Liver (tissue), 9 donors: ENCODE measurements around the gene CELSR2. TPM values are rescaled to one million over a fixed set of nuclear protein-coding genes. Genes with fewer than 3 reads are reported as not detected.

Experiments used
- DNase-seq: peaks from one replicate; pipeline ENCODE4 v3.0.0-alpha.2; 2017; ENCODE audit warnings: low spot score
- H3K27ac ChIP-seq, 2 donors: one replicate each; pipeline ENCODE4 v1.7.0; 2013; ENCODE audit warnings: inconsistent platforms in 2 of 2, low read length in 2 of 2, control low read depth in 1 of 2, low read depth in 1 of 2, mild to moderate bottlenecking in 1 of 2
- H3K27me3 ChIP-seq, 4 donors: one replicate each; pipeline versions ENCODE4 v1.6.1 to v1.7.0; 2013; ENCODE audit warnings: low read length in 3 of 4, inconsistent platforms in 1 of 4, mild to moderate bottlenecking in 1 of 4, moderate library complexity in 1 of 4; ENCODE audit not compliant: control insufficient read depth in 4 of 4, insufficient read depth in 4 of 4
- H3K36me3 ChIP-seq, 4 donors: one replicate each; pipeline versions ENCODE4 v1.6.1 to v1.7.0; 2013; ENCODE audit warnings: low read length in 3 of 4, mild to moderate bottlenecking in 3 of 4, low read depth in 1 of 4, moderate library complexity in 1 of 4; ENCODE audit not compliant: control insufficient read depth in 4 of 4, insufficient read depth in 3 of 4
- H3K4me1 ChIP-seq, 4 donors: one replicate each; pipeline versions ENCODE4 v1.6.1 to v1.7.0; 2013; ENCODE audit warnings: low read length in 3 of 4, mild to moderate bottlenecking in 3 of 4, moderate library complexity in 1 of 4; ENCODE audit not compliant: control insufficient read depth in 4 of 4, insufficient read depth in 4 of 4
- H3K4me3 ChIP-seq, 3 donors: one replicate each; pipeline versions ENCODE4 v1.6.1 to v1.7.0; 2013; ENCODE audit warnings: low read length in 3 of 3, control low read depth in 1 of 3, low read depth in 1 of 3, mild to moderate bottlenecking in 1 of 3
- H3K9ac ChIP-seq, 2 donors: one replicate each; pipeline ENCODE4 v1.7.0; 2013; ENCODE audit warnings: low read length in 2 of 2, mild to moderate bottlenecking in 2 of 2, moderate library complexity in 2 of 2, control low read depth in 1 of 2, low read depth in 1 of 2
- H3K9me3 ChIP-seq, 4 donors: one replicate each; pipeline versions ENCODE4 v1.6.1 to v1.7.0; 2013; ENCODE audit warnings: low read length in 3 of 4; ENCODE audit not compliant: control insufficient read depth in 4 of 4
- CTCF ChIP-seq: fragments of 150-350 bp; IDR thresholded peaks from 2 replicates; pipeline ENCODE4 v1.5.1; 2017; ENCODE audit warnings: improper control_type of control experiment, low read depth, low read length; ENCODE audit not compliant: missing input control
- EGR1 ChIP-seq, 2 donors: IDR thresholded peaks; 2 replicates each; pipeline ENCODE4 v1.6.1; 2016 to 2018; ENCODE audit warnings: antibody characterized with exemption in 2 of 2, low read depth in 2 of 2
- FOXA1 ChIP-seq: IDR thresholded peaks from 2 replicates; pipeline ENCODE4 v1.6.1; 2016; ENCODE audit warnings: antibody characterized with exemption
- FOXA2 ChIP-seq: IDR thresholded peaks from 2 replicates; pipeline ENCODE4 v1.6.1; 2016; ENCODE audit warnings: antibody characterized with exemption
- GABPA ChIP-seq, 2 donors: IDR thresholded peaks in 1 of 2; conservative IDR thresholded peaks in 1 of 2; 2 replicates each; pipeline ENCODE4 v1.6.1; 2016; ENCODE audit warnings: antibody characterized with exemption in 2 of 2, mild to moderate bottlenecking in 1 of 2, moderate library complexity in 1 of 2
- HNF4A ChIP-seq, 2 donors: conservative IDR thresholded peaks; 2 replicates each; pipeline ENCODE4 v1.6.1; 2016; ENCODE audit warnings: antibody characterized with exemption in 2 of 2, mild to moderate bottlenecking in 2 of 2
- HNF4G ChIP-seq: IDR thresholded peaks from 2 replicates; pipeline ENCODE4 v1.6.1; 2016; ENCODE audit warnings: antibody characterized with exemption
- JUND ChIP-seq, 2 donors: IDR thresholded peaks; 2 replicates each; pipeline ENCODE4 v1.6.1; 2016; ENCODE audit warnings: antibody characterized with exemption in 2 of 2
- MAX ChIP-seq: IDR thresholded peaks from 2 replicates; pipeline ENCODE4 v1.6.1; 2016; ENCODE audit warnings: antibody characterized with exemption
- NR2F2 ChIP-seq: IDR thresholded peaks from 2 replicates; pipeline ENCODE4 v1.6.1; 2016; ENCODE audit warnings: antibody characterized with exemption
- RAD21 ChIP-seq, 2 donors: IDR thresholded peaks; 2 replicates each; pipeline ENCODE4 v1.6.1; 2016; ENCODE audit warnings: antibody characterized with exemption in 2 of 2, mild to moderate bottlenecking in 2 of 2
- RXRA ChIP-seq, 2 donors: IDR thresholded peaks; 2 replicates each; pipeline ENCODE4 v1.6.1; 2017 to 2018; ENCODE audit warnings: antibody characterized with exemption in 2 of 2, mild to moderate bottlenecking in 1 of 2
- SP1 ChIP-seq: IDR thresholded peaks from 2 replicates; pipeline ENCODE4 v1.6.1; 2018; ENCODE audit warnings: antibody characterized with exemption, mild to moderate bottlenecking
- TAF1 ChIP-seq: conservative IDR thresholded peaks from 2 replicates; pipeline ENCODE4 v1.6.1; 2016; ENCODE audit warnings: antibody characterized with exemption, mild to moderate bottlenecking
- YY1 ChIP-seq: IDR thresholded peaks from 2 replicates; pipeline ENCODE4 v1.6.1; 2016; ENCODE audit warnings: antibody characterized with exemption, mild to moderate bottlenecking
- ZBTB33 ChIP-seq: IDR thresholded peaks from 2 replicates; pipeline ENCODE4 v1.6.1; 2016; ENCODE audit warnings: antibody characterized with exemption
- whole genome bisulfite sequencing: extraction: QIAGEN DNeasy Blood & Tissue Kit; methylation state at CpG from one replicate; pipeline ENCODE4 v1.1.7; 2013; 5-methylcytosine and 5-hydroxymethylcytosine counted together
- polyA plus RNA-seq, 2 donors: library from polyadenylated mRNA; stranded (reverse) in 1 of 2; unstranded in 1 of 2; fragments of 200-250 nt in 1 of 2; fragments of >200 nt in 1 of 2; fragmentation: Nextera tagmentation in 1 of 2; extraction: Ambion mirVana in 1 of 2; gene quantifications; one replicate each; pipeline versions ENCODE4 v1.2.1 to v1.2.3, GENCODE V29; 2013 to 2015
- total RNA-seq, 2 donors: library from RNA; depleted of rRNA; stranded (reverse); fragments of >200 nt; gene quantifications; one replicate each; pipeline ENCODE4 v1.2.3, GENCODE V29; 2014
- TF ChIP-seq, protein P1 (sequence below): IDR thresholded peaks from 2 replicates; pipeline ENCODE4 v1.6.1; 2016; ENCODE audit warnings: antibody characterized with exemption
- TF ChIP-seq, protein P2 (sequence below): IDR thresholded peaks from 2 replicates; pipeline ENCODE4 v1.6.1; 2016; ENCODE audit warnings: antibody characterized with exemption, mild to moderate bottlenecking
- donor health status: healthy.
- donor health status: healthy.
- donor health status: healthy.
- donor health status: healthy.
- donor health status: healthy.

The CELSR2 gene
- total and polyA plus RNA-seq, 4 donors: 0.73 to 1.6 (median 1.2) TPM

DNA sequence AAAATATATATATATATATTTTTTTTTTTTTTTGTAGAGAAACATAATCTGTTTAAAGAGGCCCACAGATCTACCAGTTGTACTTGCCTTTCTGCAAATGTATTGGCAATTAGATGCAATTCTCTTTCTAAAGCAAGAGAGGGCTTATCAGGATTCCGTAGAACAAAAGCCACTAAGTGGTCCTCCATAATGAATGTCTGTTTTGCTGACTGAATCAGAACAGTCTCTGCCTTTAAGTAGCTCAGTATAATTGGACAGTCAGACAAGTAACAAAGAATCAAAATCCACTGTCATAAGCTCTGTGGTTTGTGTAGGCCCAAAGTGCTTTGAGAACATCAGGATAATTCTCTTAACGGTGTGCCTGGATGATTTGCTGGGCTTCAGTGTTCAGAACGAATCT lies 18.3 kb upstream of the CELSR2 start:
- Histone ChIP-seq H3K4me1 (peaks cover 0 to 5% (median 1%) of the 10 kb centered on the region in 4 donors), H3K9me3 (no peaks in the 10 kb centered on the region), H3K36me3 (peaks cover 13 to 52% (median 48%) of the 10 kb centered on the region in 4 donors), H3K4me3 (no peak overlapping the region), H3K9ac (no peak overlapping the region), H3K27me3 (no peaks in the 10 kb centered on the region), H3K27ac (no peak overlapping the region)
- no peak for TF ChIP-seq NR2F2
- no peak for TF ChIP-seq ZBTB33
- no peak for TF ChIP-seq GABPA (IDR thresholded peaks at IDR 0.05 in 1 of 2, conservative IDR thresholded peaks at IDR 0.05 in 1 of 2)
- no peak for DNase-seq
- 93% methylated on average over 3 of the region's 3 CpGs for WGBS

DNA sequence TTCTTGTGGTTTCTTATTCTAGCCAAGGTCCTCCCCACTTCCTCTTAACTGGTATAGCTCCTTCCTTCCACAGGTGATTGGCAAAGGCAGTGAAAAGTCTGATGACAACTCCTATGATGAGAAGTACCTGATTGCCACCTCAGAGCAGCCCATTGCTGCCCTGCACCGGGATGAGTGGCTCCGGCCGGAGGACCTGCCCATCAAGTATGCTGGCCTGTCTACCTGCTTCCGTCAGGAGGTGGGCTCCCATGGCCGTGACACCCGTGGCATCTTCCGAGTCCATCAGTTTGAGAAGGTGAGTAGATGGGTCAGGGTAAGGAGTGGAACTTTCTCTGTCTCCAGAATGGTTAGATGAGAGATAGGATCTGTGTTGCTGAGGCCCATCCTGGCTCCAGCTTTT lies 14.2 kb upstream of the CELSR2 start:
- Histone ChIP-seq H3K27me3 (no peaks in the 10 kb centered on the region), H3K36me3 (peaks cover 10 to 71% (median 58%) of the 10 kb centered on the region in 4 donors), H3K9me3 (no peaks in the 10 kb centered on the region), H3K4me3 (no peak overlapping the region), H3K27ac (no peak overlapping the region), H3K4me1 (no peaks in the 10 kb centered on the region), H3K9ac (no peak overlapping the region)
- TF ChIP-seq HNF4A (conservative IDR thresholded peaks at IDR 0.05): no peak
- TF ChIP-seq ZBTB33: no peak
- TF ChIP-seq JUND (IDR thresholded peaks at IDR 0.05): no peak
- no peak for TF ChIP-seq FOXA2
- TF ChIP-seq NR2F2: no peak
- no peak for TF ChIP-seq HNF4G
- TF ChIP-seq EGR1 (IDR thresholded peaks at IDR 0.05; ENCODE audit: low read depth in 2 of 2): no peak
- no peak for TF ChIP-seq MAX
- no peak for TF ChIP-seq FOXA1
- TF ChIP-seq YY1: no peak
- no peak for TF ChIP-seq GABPA (IDR thresholded peaks at IDR 0.05 in 1 of 2, conservative IDR thresholded peaks at IDR 0.05 in 1 of 2)
- no peak for TF ChIP-seq TAF1
- TF ChIP-seq, protein P1, sequence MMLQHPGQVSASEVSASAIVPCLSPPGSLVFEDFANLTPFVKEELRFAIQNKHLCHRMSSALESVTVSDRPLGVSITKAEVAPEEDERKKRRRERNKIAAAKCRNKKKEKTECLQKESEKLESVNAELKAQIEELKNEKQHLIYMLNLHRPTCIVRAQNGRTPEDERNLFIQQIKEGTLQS: no peak
- no peak for TF ChIP-seq SP1
- no peak for TF ChIP-seq RXRA (IDR thresholded peaks at IDR 0.05)
- no peak for TF ChIP-seq CTCF
- TF ChIP-seq, protein P2, sequence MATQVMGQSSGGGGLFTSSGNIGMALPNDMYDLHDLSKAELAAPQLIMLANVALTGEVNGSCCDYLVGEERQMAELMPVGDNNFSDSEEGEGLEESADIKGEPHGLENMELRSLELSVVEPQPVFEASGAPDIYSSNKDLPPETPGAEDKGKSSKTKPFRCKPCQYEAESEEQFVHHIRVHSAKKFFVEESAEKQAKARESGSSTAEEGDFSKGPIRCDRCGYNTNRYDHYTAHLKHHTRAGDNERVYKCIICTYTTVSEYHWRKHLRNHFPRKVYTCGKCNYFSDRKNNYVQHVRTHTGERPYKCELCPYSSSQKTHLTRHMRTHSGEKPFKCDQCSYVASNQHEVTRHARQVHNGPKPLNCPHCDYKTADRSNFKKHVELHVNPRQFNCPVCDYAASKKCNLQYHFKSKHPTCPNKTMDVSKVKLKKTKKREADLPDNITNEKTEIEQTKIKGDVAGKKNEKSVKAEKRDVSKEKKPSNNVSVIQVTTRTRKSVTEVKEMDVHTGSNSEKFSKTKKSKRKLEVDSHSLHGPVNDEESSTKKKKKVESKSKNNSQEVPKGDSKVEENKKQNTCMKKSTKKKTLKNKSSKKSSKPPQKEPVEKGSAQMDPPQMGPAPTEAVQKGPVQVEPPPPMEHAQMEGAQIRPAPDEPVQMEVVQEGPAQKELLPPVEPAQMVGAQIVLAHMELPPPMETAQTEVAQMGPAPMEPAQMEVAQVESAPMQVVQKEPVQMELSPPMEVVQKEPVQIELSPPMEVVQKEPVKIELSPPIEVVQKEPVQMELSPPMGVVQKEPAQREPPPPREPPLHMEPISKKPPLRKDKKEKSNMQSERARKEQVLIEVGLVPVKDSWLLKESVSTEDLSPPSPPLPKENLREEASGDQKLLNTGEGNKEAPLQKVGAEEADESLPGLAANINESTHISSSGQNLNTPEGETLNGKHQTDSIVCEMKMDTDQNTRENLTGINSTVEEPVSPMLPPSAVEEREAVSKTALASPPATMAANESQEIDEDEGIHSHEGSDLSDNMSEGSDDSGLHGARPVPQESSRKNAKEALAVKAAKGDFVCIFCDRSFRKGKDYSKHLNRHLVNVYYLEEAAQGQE: no peak
- no peak for TF ChIP-seq RAD21 (IDR thresholded peaks at IDR 0.05)
- 97% methylated on average over 7 of the region's 7 CpGs for WGBS
- no peak for DNase-seq
